ENCODE results near the gene SLC22A23.

The SLC22A23 gene

GRCh38 chr6:3438190-3439167, 18.4 kb downstream of the SLC22A23 start (continued):
- peak; percentile 44; the same call in 1 of the 2 replicates for TF ChIP-seq ZSCAN30 (tag by site-specific recombination; IDR thresholded peaks at IDR 0.05)
- peak; percentile 93 for TF ChIP-seq ZNF600 (tag by site-specific recombination; IDR thresholded peaks at IDR 0.05)
- TF ChIP-seq, protein P1, sequence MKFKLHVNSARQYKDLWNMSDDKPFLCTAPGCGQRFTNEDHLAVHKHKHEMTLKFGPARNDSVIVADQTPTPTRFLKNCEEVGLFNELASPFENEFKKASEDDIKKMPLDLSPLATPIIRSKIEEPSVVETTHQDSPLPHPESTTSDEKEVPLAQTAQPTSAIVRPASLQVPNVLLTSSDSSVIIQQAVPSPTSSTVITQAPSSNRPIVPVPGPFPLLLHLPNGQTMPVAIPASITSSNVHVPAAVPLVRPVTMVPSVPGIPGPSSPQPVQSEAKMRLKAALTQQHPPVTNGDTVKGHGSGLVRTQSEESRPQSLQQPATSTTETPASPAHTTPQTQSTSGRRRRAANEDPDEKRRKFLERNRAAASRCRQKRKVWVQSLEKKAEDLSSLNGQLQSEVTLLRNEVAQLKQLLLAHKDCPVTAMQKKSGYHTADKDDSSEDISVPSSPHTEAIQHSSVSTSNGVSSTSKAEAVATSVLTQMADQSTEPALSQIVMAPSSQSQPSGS (tag by site-specific recombination; IDR thresholded peaks at IDR 0.05; ENCODE audit: low read depth): no peak
- TF ChIP-seq ZNF311 (tag by site-specific recombination; IDR thresholded peaks at IDR 0.05; ENCODE audit: borderline replicate concordance): no peak
- no peak for TF ChIP-seq ZNF747 (tag by site-specific recombination; IDR thresholded peaks at IDR 0.05)
- TF ChIP-seq ZNF518A (tag by site-specific recombination; conservative IDR thresholded peaks at IDR 0.05; ENCODE audit: low read depth): no peak; the same call in 1 of the 2 replicates
- TF ChIP-seq ZNF16 (tag by site-specific recombination; IDR thresholded peaks at IDR 0.05; ENCODE audit: low read depth): no peak; the same call in 1 of the 2 replicates
- TF ChIP-seq ZNF596 (tag by site-specific recombination; IDR thresholded peaks at IDR 0.05): no peak
- no peak for TF ChIP-seq ZNF133 (tag by site-specific recombination; IDR thresholded peaks at IDR 0.05)
- TF ChIP-seq ZNF837 (tag by site-specific recombination; IDR thresholded peaks at IDR 0.05): no peak
- peak; percentile 50 for TF ChIP-seq KLF1 (tag by site-specific recombination; IDR thresholded peaks at IDR 0.05)
- TF ChIP-seq ZNF629 (tag by site-specific recombination; IDR thresholded peaks at IDR 0.05): peak; percentile 90
- no peak for TF ChIP-seq ZNF555 (tag by site-specific recombination; conservative IDR thresholded peaks at IDR 0.05)
- no peak for TF ChIP-seq ZNF785 (tag by site-specific recombination; IDR thresholded peaks at IDR 0.05)
- no peak; the same call in 1 of the 2 replicates for TF ChIP-seq ZNF580 (tag by site-specific recombination; IDR thresholded peaks at IDR 0.05)
- no peak for TF ChIP-seq SP3 (tag by site-specific recombination; IDR thresholded peaks at IDR 0.05)
- no peak for TF ChIP-seq ZNF221 (tag by site-specific recombination; IDR thresholded peaks at IDR 0.05; ENCODE audit: borderline replicate concordance)
- no peak for TF ChIP-seq ZNF169 (tag by site-specific recombination; IDR thresholded peaks at IDR 0.05)
- TF ChIP-seq ZNF658 (tag by site-specific recombination; IDR thresholded peaks at IDR 0.05): no peak
- no peak for TF ChIP-seq YY1 (tag by site-specific recombination; IDR thresholded peaks at IDR 0.05)
- TF ChIP-seq ZNF121 (tag by site-specific recombination; IDR thresholded peaks at IDR 0.05): no peak
- TF ChIP-seq ZNF544 (tag by site-specific recombination; IDR thresholded peaks at IDR 0.05): no peak
- no peak for TF ChIP-seq ZNF621 (tag by site-specific recombination; IDR thresholded peaks at IDR 0.05)
- TF ChIP-seq, protein P2, sequence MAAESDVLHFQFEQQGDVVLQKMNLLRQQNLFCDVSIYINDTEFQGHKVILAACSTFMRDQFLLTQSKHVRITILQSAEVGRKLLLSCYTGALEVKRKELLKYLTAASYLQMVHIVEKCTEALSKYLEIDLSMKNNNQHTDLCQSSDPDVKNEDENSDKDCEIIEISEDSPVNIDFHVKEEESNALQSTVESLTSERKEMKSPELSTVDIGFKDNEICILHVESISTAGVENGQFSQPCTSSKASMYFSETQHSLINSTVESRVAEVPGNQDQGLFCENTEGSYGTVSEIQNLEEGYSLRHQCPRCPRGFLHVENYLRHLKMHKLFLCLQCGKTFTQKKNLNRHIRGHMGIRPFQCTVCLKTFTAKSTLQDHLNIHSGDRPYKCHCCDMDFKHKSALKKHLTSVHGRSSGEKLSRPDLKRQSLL (tag by site-specific recombination; IDR thresholded peaks at IDR 0.05): peak; percentile 87
- peak; percentile 18 for TF ChIP-seq ZBTB26 (tag by site-specific recombination; optimal IDR thresholded peaks at IDR 0.05)
- TF ChIP-seq, protein P3, sequence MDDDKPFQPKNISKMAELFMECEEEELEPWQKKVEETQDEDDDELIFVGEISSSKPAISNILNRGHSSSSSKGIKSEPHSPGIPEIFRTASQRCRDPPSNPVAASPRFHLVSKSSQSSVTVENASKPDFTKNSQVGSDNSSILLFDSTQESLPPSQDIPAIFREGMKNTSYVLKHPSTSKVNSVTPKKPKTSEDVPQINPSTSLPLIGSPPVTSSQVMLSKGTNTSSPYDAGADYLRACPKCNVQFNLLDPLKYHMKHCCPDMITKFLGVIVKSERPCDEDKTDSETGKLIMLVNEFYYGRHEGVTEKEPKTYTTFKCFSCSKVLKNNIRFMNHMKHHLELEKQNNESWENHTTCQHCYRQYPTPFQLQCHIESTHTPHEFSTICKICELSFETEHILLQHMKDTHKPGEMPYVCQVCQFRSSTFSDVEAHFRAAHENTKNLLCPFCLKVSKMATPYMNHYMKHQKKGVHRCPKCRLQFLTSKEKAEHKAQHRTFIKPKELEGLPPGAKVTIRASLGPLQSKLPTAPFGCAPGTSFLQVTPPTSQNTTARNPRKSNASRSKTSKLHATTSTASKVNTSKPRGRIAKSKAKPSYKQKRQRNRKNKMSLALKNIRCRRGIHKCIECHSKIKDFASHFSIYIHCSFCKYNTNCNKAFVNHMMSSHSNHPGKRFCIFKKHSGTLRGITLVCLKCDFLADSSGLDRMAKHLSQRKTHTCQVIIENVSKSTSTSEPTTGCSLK (tag by site-specific recombination; IDR thresholded peaks at IDR 0.05): no peak
- TF ChIP-seq ZNF341 (tag by site-specific recombination; IDR thresholded peaks at IDR 0.05; ENCODE audit: low read depth): no peak
- no peak for TF ChIP-seq RBAK (tag by site-specific recombination; IDR thresholded peaks at IDR 0.05)
- TF ChIP-seq ZNF266 (tag by site-specific recombination; IDR thresholded peaks at IDR 0.05; ENCODE audit: low read depth): no peak
